ENCODE results near the gene NCKAP5. TPM values are rescaled to one million over a fixed set of nuclear protein-coding genes. Genes with fewer than 3 reads are reported as not detected.

Gene NCKAP5
- total RNA-seq, 1 donor from 2014 or later, result 0.20 TPM

- Mint-ChIP-seq H3K36me3 (ENCODE audit: unreplicated experiment) (no peaks in the 10 kb centered on the region), H3K4me1 (ENCODE audit: low read depth, unreplicated experiment) (no peaks in the 10 kb centered on the region), H3K27me3 (ENCODE audit: unreplicated experiment) (peaks cover 3% of the 10 kb centered on the region), H3K27ac (ENCODE audit: unreplicated experiment) (no peak overlapping the region), H3K9me3 (ENCODE audit: unreplicated experiment) (no peaks in the 10 kb centered on the region), H3K4me3 (ENCODE audit: unreplicated experiment) (no peak overlapping the region)
- DNase-seq, result no peak
- TF ChIP-seq CTCF (IDR thresholded peaks at IDR 0.05; ENCODE audit: partially characterized antibody, unreplicated experiment), result no peak
Measured at GRCh38 chr2:133591164-133591563, 22.9 kb upstream of the NCKAP5 start.

- Mint-ChIP-seq H3K27me3 (ENCODE audit: unreplicated experiment) (peaks cover 3% of the 10 kb centered on the region), H3K4me3 (ENCODE audit: unreplicated experiment) (no peak overlapping the region), H3K4me1 (ENCODE audit: low read depth, unreplicated experiment) (no peaks in the 10 kb centered on the region), H3K27ac (ENCODE audit: unreplicated experiment) (no peak overlapping the region), H3K36me3 (ENCODE audit: unreplicated experiment) (no peaks in the 10 kb centered on the region), H3K9me3 (ENCODE audit: unreplicated experiment) (no peaks in the 10 kb centered on the region)
- no peak for DNase-seq
- no peak for TF ChIP-seq CTCF (IDR thresholded peaks at IDR 0.05; ENCODE audit: partially characterized antibody, unreplicated experiment)
Measured at GRCh38 chr2:133589456-133589855, 21.2 kb upstream of the NCKAP5 start.

- H3K4me1 Mint-ChIP-seq (ENCODE audit: low read depth, unreplicated experiment), result no peaks in the 10 kb centered on the region
- H3K36me3 Mint-ChIP-seq (ENCODE audit: unreplicated experiment), result no peaks in the 10 kb centered on the region
- H3K9me3 Mint-ChIP-seq (ENCODE audit: unreplicated experiment), result no peaks in the 10 kb centered on the region
- TF ChIP-seq CTCF (IDR thresholded peaks at IDR 0.05; ENCODE audit: partially characterized antibody, unreplicated experiment), result no peak
- H3K27me3 Mint-ChIP-seq (ENCODE audit: unreplicated experiment), result peaks cover 3% of the 10 kb centered on the region
- no peak overlapping the region for H3K4me3 Mint-ChIP-seq (ENCODE audit: unreplicated experiment)
- no peak for DNase-seq
- H3K27ac Mint-ChIP-seq (ENCODE audit: unreplicated experiment), result no peak overlapping the region
Measured at GRCh38 chr2:133588144-133588543, 19.9 kb upstream of the NCKAP5 start.

DNA sequence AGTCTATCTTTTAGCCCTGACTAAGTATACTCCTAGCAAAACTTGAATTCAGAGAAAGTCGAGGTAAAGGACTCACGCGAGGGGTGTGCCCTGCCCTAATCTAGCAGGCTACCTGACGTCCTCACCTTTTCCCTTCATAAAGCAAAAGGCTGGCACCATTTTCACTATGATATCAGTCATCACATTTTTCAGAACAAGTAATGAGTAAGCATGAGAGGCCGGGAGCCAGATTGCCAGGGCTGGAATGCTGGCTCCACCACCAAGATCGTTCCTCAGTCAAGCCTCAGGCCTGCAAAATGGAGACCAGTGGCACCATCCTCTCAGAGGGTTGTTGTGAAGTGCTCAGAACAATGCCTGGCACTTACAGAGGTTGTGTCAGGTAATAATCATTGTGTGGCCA, 18.7 kb upstream of the NCKAP5 start:
- Mint-ChIP-seq H3K27me3 (ENCODE audit: unreplicated experiment) (peaks cover 3% of the 10 kb centered on the region), H3K9me3 (ENCODE audit: unreplicated experiment) (no peaks in the 10 kb centered on the region), H3K36me3 (ENCODE audit: unreplicated experiment) (no peaks in the 10 kb centered on the region), H3K4me1 (ENCODE audit: low read depth, unreplicated experiment) (no peaks in the 10 kb centered on the region), H3K27ac (ENCODE audit: unreplicated experiment) (no peak overlapping the region), H3K4me3 (ENCODE audit: unreplicated experiment) (no peak overlapping the region)
- no peak for TF ChIP-seq CTCF (IDR thresholded peaks at IDR 0.05; ENCODE audit: partially characterized antibody, unreplicated experiment)
- DNase-seq, result no peak

- Mint-ChIP-seq H3K4me3 (ENCODE audit: unreplicated experiment) (no peak overlapping the region), H3K36me3 (ENCODE audit: unreplicated experiment) (no peaks in the 10 kb centered on the region), H3K4me1 (ENCODE audit: low read depth, unreplicated experiment) (no peaks in the 10 kb centered on the region), H3K27me3 (ENCODE audit: unreplicated experiment) (peaks cover 1% of the 10 kb centered on the region), H3K9me3 (ENCODE audit: unreplicated experiment) (no peaks in the 10 kb centered on the region), H3K27ac (ENCODE audit: unreplicated experiment) (no peak overlapping the region)
- no peak for DNase-seq
- TF ChIP-seq CTCF (IDR thresholded peaks at IDR 0.05; ENCODE audit: partially characterized antibody, unreplicated experiment), result no peak
Measured at GRCh38 chr2:133581010-133581760, 12.9 kb upstream of the NCKAP5 start.
